ENCODE results near the gene MRPL54.
A peak's percentile ranks its signal among the peaks of the same experiment; 100 is the strongest.

MRPL54 gene

GRCh38 chr19:3762501-3763459 lies at the start of gene MRPL54:
Gene MRPL54 (plus strand): TSS chr19:3762682. CDS start chr19:3762701, 19 bp downstream.
- peak; percentile 100 for DNase-seq (ENCODE audit: low read depth)

GRCh38 chr19:3716147-3716668 lies 46.3 kb upstream of the MRPL54 start:
- DNase-seq (ENCODE audit: low read depth): no peak

DNA sequence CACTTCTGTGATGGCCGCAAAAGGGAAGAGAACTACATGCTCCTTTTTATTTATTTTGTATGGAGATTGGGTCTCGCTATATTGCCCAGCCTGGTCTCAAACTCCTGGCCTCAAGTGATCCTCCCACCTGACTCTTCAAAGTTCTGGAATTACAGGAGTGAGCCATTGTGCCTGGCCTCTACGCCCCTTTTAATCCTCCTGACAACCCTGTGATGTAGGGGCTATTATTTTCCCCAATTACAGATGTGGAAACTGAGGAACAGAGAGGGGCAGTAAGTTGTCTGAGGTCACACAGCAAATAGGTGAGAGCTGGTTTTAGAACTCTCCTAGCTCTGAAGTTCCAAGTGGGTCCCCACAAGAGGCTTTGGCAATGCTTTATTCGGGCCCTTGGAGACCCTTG lies 42.6 kb upstream of the MRPL54 start:
- DNase-seq (ENCODE audit: low read depth): no peak

DNA sequence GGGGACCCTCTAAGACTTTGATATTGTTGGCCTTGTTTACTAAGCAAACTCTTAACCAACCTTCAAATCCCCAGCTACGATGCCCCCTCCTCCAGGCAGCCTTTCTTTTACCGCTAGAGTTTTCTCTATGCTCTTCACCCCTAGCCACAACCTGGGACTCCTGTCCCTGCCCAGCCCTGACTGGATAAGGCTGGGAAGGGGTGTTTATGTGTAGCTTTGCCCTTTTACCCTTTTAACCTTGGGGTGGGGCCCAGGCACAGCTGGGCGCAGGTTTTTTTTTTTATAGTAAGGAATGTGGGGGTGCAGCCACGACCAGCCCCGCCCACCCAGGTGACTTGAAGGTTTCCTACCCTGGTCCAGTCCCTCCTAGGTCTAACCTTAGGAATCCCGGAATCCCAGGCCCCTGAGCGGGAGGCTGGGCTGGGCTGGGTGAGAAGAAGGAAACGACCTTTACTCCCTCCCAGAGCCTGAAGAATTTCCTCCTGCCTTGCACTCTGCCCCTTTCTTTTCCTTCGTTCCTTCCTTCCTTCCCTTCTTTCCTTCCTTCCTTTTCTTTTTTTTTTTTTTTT lies 42.0 kb upstream of the MRPL54 start:
- DNase-seq (ENCODE audit: low read depth): no peak

GRCh38 chr19:3721131-3721886 lies 41.2 kb upstream of the MRPL54 start:
- peak; percentile 83 for DNase-seq (ENCODE audit: low read depth)

GRCh38 chr19:3721887-3722442 lies 40.5 kb upstream of the MRPL54 start:
- DNase-seq (ENCODE audit: low read depth): no peak

DNA sequence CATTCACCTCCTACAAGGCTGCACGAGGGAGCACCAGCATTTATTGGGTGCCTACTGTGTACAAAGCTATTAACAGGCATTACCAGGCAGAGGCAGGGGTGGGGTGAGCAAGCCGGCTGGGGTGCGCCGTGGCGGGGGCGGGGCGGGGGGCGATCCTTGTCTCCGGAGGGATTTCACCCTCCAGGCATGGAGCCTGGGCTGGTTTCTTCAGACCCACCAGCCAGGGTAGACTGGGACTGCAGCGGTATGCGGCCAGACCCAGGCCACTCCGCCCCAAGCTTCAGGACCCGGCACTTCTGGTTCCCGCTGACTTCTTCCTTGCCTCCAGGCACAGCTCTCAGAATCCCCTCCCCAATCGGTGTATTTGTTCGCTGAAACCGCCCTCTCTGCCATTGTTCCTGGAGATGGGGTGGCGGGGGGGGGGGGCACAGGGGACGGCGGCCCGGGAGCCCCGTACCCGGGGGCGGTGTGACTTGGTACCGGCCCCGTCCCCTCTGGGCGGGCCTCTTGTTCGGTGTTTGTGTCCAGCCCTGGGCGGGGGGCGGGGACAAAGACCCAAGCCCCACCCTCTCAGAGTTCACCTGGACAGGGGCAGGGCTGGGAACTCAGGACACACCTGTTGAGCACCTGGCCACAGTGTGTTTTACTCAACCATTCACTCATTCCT lies 39.9 kb upstream of the MRPL54 start:
- no peak for DNase-seq (ENCODE audit: low read depth)

DNA sequence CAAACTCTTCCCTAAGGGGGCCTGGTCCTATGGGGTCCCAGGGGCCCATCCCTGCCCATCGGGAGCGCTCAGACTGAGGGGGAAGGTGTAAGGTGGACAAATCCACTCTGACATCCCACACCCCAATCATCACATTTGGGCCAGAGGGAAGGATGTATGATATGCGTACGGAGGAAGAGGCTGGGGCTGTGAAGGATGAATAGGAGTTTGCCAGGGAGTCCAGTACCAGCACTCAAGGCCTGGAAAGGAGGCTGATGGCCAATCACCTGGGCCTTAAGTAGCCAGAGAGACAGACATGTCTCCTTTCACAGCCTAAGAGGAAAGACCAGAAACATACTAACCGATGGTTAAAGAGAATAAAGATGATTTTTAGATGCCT lies 39.4 kb upstream of the MRPL54 start:
- DNase-seq (ENCODE audit: low read depth): no peak

GRCh38 chr19:3723883-3724282 lies 38.6 kb upstream of the MRPL54 start:
- DNase-seq (ENCODE audit: low read depth): no peak

DNA sequence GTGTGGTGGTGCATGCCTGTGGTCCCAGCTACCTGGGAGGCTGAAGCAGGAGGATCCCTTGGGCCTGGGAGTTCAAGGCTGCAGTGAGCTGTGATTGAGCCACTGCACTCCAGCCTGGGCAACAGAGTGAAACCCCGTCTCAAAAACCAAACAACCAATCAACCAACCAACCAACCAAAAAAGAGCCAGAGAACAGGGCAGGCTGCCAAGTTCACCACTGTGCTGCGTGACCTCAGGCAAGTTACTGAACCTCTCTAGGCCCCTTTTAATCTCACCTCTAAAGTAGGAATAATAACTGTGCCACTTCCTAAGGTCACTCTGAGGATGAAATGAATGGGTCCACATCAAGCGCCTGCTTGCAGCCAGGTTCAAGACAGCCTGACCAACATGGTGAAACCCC lies 37.4 kb upstream of the MRPL54 start:
- DNase-seq (ENCODE audit: low read depth): no peak

DNA sequence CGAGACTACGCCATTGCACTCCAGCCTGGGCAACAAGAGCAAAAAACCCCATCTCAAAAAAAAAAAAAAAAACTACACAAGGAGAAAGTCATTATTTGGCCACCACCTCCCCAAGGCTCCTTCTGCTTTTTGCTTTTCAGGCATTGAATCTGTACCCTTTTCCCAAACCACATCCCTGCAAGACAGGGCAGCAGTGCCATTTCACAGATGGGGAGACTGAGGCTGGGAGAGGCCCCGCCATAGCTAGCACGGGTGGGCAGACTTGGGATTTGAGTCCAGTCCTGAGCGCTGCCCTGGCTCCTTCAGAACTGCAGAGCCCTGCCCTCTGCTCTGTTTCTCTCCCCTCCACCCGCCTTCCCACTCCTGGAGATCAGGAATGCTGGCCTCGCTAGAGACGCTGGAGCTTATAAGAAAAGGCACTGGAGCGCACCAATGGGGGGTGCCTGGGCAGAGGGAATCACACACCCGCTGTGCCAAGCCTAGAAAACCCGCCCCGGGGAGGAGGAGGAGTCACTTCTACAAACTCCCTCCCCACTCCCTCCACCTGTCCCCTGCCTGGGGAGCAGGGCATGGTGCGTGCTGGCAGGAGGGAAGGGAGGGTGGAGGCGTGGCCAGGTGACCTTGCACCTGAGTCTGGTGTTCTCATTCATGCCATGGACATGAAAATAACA lies 36.7 kb upstream of the MRPL54 start:
- peak; percentile 12 for DNase-seq (ENCODE audit: low read depth)

- no peak for DNase-seq (ENCODE audit: low read depth)
Observed at GRCh38 chr19:3730457-3730958, 32.0 kb upstream of the MRPL54 start.

GRCh38 chr19:3732108-3732507 lies 30.4 kb upstream of the MRPL54 start:
- no peak for DNase-seq (ENCODE audit: low read depth)

DNA sequence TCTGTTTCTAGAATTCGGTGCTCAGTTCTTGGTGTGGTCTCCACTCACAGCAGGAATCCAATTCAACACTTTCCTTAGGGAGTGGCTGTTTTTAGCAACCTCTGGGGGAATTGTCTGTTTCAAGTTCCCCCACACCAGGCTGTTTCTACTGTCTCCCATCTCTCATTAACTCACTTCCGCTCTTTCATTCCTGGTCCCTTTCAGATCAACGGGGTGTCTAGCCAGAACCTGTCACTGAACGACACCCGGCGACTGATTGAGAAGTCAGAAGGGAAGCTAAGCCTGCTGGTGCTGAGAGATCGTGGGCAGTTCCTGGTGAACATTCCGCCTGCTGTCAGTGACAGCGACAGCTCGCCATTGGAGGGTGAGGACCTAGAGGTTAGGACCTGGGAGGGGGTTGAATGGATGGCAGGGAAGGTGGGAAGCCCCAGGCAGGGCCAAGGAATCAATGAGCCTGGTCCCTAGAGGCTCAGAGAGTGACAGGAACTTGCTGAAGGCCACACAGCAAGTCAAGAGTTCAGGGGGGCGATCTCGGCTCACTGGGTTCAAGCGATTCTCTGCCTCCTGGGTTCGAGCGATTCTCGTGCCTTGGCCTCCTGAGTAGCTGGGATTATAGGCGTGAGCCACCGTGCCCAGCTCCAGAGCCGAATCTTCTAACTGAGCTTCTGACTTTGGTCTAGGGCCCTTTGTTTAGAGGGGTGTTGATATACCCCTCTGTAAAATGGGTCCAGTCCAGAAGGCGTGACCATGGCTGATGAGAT lies 28.8 kb upstream of the MRPL54 start:
- DNase-seq (ENCODE audit: low read depth): no peak

DNA sequence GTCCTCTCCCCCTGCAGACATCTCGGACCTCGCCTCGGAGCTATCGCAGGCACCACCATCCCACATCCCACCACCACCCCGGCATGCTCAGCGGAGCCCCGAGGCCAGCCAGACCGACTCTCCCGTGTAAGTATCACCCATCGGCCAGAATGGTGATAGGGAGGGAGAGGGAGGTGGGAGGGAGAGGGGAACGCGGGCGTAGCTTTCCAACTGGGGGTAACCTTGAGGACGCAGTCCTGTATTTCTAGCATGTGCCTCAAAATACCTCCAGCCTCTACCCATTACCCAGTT lies 28.2 kb upstream of the MRPL54 start:
- no peak for DNase-seq (ENCODE audit: low read depth)

DNA sequence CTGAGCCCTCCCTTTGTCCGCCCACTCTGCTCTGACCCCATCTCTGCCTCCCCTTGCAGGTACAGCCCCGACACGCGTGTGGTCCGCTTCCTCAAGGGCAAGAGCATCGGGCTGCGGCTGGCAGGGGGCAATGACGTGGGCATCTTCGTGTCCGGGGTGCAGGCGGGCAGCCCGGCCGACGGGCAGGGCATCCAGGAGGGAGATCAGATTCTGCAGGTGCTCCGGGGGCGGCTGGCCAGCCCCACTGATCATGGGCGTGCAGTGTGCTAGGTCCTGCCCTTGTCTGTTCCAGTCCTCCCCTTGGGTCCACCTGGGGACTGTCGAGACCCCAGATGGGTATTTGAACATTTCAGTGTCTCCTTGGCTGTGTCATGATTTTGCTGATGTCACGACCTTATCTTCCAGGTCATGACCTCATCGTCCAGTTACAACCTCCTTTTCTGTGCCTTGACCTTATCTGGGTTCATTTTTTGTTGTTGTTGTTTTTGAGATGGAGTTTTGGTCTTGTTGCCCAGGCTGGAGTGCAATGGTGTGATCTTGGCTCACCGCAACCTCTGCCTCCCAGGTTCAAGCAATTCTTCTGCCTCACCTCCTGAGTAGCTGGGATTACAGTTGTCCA lies 26.3 kb upstream of the MRPL54 start:
- no peak for DNase-seq (ENCODE audit: low read depth)

GRCh38 chr19:3737487-3738205 lies 24.8 kb upstream of the MRPL54 start:
- no peak for DNase-seq (ENCODE audit: low read depth)

GRCh38 chr19:3738477-3739220 lies 23.8 kb upstream of the MRPL54 start:
- no peak for DNase-seq (ENCODE audit: low read depth)

DNA sequence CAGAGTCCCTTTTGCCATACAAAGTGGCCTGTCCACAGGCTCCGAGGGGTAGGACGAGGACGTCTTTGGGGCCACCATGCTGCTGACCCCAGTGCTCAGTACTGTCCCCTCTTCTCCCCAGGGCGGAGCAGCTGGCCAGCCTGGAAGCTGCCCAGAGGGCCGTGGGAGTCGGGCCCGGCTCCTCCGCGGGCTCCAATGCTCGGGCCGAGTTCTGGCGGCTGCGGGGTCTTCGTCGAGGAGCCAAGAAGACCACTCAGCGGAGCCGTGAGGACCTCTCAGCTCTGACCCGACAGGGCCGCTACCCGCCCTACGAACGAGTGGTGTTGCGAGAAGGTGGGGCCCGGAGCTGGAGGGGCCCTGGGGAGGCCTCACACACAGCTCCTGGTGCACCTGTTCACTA lies 22.1 kb upstream of the MRPL54 start:
- no peak for DNase-seq (ENCODE audit: low read depth)

Data from amniotic epithelial cell (primary cell).